ENCODE data around the gene TAPT1. TPM values are rescaled to one million over a fixed set of nuclear protein-coding genes. Genes with fewer than 3 reads are reported as not detected.

TAPT1 gene
- total and polyA plus RNA-seq, 2 of the 13 experiments (the other 11 are each of a cell fraction or from before 2014, with no cell fraction given), result 24.5 to 25.3 TPM

DNA sequence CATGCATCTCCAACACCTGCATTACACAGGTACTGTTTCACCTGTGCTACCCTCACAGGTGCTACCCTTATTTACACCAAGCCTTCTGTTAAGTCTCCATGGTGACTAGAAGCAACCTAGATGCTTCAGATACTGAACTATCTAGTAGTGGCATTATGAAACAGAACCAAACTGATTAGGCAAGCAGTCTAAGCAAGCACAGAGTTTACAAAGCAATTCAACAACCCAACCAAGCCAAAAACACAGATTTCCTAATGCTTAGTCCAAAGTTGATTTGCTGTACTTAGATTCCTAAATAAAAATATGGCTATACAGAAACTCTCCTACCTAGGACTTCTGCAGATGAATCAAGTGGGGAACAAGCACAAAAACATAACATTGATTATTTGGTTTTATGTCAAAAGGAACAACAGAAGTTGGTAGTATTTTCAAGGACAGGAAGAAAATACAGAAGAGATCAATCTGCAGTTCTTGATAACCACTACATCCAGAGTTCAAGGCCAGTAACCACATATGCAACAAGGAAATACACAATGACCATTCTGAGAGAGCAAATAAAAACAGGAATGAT lies 3.2 kb downstream of the TAPT1 start (continued):
- TF ChIP-seq HMG20A (CRISPR knock-in tag; IDR thresholded peaks at IDR 0.05; ENCODE audit: borderline replicate concordance) (peak; percentile 54; the same call in 1 of the 2 replicates), ZNF484 (CRISPR knock-in tag; IDR thresholded peaks at IDR 0.05; ENCODE audit: borderline replicate concordance, low read depth) (no peak), LCORL (IDR thresholded peaks at IDR 0.05) (peak; percentile 73), LCORL (CRISPR knock-in tag; IDR thresholded peaks at IDR 0.05) (peak; percentile 19; the same call in 1 of the 2 replicates), ZNF607 (CRISPR knock-in tag; IDR thresholded peaks at IDR 0.05; ENCODE audit: borderline replicate concordance) (no peak), HMG20B (CRISPR knock-in tag; conservative IDR thresholded peaks at IDR 0.05) (0 out of 2 replicates have a peak, but pooled peaks have one; percentile 23), TBL1XR1 (IDR thresholded peaks at IDR 0.05; ENCODE audit: borderline replicate concordance, low read length, partially characterized antibody) (peak; percentile 45), NR2F6 (IDR thresholded peaks at IDR 0.05) (0 out of 2 replicates have a peak, but pooled peaks have one; percentile 17), NR2F6 (CRISPR knock-in tag; IDR thresholded peaks at IDR 0.05) (no peak), SATB2 (CRISPR knock-in tag; IDR thresholded peaks at IDR 0.05) (no peak), SYNCRIP (IDR thresholded peaks at IDR 0.05; ENCODE audit: insufficient read depth, low read depth, low read length) (no peak), CEBPB (IDR thresholded peaks at IDR 0.05; ENCODE audit: borderline replicate concordance, low read depth, low read length) (peak; percentile 87), HDAC1 (CRISPR knock-in tag; IDR thresholded peaks at IDR 0.05) (0 out of 2 replicates have a peak, but pooled peaks have one; percentile 27), SAP130 (CRISPR knock-in tag; IDR thresholded peaks at IDR 0.05; ENCODE audit: low read depth) (peak; percentile 27), SIX1 (CRISPR knock-in tag; IDR thresholded peaks at IDR 0.05; ENCODE audit: borderline replicate concordance) (no peak), NKX3-1 (CRISPR knock-in tag; IDR thresholded peaks at IDR 0.05) (no peak), ELF3 (CRISPR knock-in tag; IDR thresholded peaks at IDR 0.05) (peak; percentile 75), FOXP1 (IDR thresholded peaks at IDR 0.05) (no peak), FOXP1 (CRISPR knock-in tag; IDR thresholded peaks at IDR 0.05) (peak; percentile 68; the same call in 1 of the 2 replicates)
- TF ChIP-seq, protein P1, sequence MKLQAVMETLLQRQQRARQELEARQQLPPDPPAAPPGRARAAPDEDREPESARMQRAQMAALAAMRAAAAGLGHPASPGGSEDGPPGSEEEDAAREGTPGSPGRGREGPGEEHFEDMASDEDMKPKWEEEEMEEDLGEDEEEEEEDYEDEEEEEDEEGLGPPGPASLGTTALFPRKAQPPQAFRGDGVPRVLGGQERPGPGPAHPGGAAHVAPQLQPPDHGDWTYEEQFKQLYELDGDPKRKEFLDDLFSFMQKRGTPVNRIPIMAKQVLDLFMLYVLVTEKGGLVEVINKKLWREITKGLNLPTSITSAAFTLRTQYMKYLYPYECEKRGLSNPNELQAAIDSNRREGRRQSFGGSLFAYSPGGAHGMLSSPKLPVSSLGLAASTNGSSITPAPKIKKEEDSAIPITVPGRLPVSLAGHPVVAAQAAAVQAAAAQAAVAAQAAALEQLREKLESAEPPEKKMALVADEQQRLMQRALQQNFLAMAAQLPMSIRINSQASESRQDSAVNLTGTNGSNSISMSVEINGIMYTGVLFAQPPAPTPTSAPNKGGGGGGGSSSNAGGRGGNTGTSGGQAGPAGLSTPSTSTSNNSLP (IDR thresholded peaks at IDR 0.05; ENCODE audit: low read depth, low read length), result 0 out of 2 replicates have a peak, but pooled peaks have one; percentile 30
- TF ChIP-seq, protein P2, sequence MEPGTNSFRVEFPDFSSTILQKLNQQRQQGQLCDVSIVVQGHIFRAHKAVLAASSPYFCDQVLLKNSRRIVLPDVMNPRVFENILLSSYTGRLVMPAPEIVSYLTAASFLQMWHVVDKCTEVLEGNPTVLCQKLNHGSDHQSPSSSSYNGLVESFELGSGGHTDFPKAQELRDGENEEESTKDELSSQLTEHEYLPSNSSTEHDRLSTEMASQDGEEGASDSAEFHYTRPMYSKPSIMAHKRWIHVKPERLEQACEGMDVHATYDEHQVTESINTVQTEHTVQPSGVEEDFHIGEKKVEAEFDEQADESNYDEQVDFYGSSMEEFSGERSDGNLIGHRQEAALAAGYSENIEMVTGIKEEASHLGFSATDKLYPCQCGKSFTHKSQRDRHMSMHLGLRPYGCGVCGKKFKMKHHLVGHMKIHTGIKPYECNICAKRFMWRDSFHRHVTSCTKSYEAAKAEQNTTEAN (CRISPR knock-in tag; conservative IDR thresholded peaks at IDR 0.05), result 0 out of 2 replicates have a peak, but pooled peaks have one; percentile 28
- TF ChIP-seq, protein P3, sequence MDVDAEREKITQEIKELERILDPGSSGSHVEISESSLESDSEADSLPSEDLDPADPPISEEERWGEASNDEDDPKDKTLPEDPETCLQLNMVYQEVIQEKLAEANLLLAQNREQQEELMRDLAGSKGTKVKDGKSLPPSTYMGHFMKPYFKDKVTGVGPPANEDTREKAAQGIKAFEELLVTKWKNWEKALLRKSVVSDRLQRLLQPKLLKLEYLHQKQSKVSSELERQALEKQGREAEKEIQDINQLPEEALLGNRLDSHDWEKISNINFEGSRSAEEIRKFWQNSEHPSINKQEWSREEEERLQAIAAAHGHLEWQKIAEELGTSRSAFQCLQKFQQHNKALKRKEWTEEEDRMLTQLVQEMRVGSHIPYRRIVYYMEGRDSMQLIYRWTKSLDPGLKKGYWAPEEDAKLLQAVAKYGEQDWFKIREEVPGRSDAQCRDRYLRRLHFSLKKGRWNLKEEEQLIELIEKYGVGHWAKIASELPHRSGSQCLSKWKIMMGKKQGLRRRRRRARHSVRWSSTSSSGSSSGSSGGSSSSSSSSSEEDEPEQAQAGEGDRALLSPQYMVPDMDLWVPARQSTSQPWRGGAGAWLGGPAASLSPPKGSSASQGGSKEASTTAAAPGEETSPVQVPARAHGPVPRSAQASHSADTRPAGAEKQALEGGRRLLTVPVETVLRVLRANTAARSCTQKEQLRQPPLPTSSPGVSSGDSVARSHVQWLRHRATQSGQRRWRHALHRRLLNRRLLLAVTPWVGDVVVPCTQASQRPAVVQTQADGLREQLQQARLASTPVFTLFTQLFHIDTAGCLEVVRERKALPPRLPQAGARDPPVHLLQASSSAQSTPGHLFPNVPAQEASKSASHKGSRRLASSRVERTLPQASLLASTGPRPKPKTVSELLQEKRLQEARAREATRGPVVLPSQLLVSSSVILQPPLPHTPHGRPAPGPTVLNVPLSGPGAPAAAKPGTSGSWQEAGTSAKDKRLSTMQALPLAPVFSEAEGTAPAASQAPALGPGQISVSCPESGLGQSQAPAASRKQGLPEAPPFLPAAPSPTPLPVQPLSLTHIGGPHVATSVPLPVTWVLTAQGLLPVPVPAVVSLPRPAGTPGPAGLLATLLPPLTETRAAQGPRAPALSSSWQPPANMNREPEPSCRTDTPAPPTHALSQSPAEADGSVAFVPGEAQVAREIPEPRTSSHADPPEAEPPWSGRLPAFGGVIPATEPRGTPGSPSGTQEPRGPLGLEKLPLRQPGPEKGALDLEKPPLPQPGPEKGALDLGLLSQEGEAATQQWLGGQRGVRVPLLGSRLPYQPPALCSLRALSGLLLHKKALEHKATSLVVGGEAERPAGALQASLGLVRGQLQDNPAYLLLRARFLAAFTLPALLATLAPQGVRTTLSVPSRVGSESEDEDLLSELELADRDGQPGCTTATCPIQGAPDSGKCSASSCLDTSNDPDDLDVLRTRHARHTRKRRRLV (CRISPR knock-in tag; IDR thresholded peaks at IDR 0.05), result no peak
- TF ChIP-seq, protein P4, sequence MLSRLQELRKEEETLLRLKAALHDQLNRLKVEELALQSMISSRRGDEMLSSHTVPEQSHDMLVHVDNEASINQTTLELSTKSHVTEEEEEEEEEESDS (CRISPR knock-in tag; IDR thresholded peaks at IDR 0.05; ENCODE audit: borderline replicate concordance), result no peak

Measured in HepG2 (cell line).